Subcutaneous adipose tissue (tissue), 4 donors: ENCODE data around the gene GPR179. TPM values are rescaled to one million over a fixed set of nuclear protein-coding genes. Genes with fewer than 3 reads are reported as not detected.

Source experiments
- total RNA-seq, 4 donors: library from RNA; depleted of rRNA; stranded (reverse); fragments of >200 nt; gene quantifications; one replicate each; pipeline ENCODE4 v1.1.0, GENCODE V29; 2016
- TF ChIP-seq, protein P1 (sequence below): fragments of 450-650 bp; IDR thresholded peaks from one replicate; pipeline ENCODE4 v1.5.1; 2016; ENCODE audit warnings: low read depth, mild to moderate bottlenecking, control low read depth, antibody characterized with exemption, moderate library complexity

Gene GPR179
- total RNA-seq, 4 donors from 2014 or later, result under 0.01 TPM; not detected in 2

GRCh38 chr17:38326996-38327792 lies 16.6 kb downstream of the GPR179 start:
- TF ChIP-seq, protein P1, sequence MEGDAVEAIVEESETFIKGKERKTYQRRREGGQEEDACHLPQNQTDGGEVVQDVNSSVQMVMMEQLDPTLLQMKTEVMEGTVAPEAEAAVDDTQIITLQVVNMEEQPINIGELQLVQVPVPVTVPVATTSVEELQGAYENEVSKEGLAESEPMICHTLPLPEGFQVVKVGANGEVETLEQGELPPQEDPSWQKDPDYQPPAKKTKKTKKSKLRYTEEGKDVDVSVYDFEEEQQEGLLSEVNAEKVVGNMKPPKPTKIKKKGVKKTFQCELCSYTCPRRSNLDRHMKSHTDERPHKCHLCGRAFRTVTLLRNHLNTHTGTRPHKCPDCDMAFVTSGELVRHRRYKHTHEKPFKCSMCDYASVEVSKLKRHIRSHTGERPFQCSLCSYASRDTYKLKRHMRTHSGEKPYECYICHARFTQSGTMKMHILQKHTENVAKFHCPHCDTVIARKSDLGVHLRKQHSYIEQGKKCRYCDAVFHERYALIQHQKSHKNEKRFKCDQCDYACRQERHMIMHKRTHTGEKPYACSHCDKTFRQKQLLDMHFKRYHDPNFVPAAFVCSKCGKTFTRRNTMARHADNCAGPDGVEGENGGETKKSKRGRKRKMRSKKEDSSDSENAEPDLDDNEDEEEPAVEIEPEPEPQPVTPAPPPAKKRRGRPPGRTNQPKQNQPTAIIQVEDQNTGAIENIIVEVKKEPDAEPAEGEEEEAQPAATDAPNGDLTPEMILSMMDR, result no peak

DNA sequence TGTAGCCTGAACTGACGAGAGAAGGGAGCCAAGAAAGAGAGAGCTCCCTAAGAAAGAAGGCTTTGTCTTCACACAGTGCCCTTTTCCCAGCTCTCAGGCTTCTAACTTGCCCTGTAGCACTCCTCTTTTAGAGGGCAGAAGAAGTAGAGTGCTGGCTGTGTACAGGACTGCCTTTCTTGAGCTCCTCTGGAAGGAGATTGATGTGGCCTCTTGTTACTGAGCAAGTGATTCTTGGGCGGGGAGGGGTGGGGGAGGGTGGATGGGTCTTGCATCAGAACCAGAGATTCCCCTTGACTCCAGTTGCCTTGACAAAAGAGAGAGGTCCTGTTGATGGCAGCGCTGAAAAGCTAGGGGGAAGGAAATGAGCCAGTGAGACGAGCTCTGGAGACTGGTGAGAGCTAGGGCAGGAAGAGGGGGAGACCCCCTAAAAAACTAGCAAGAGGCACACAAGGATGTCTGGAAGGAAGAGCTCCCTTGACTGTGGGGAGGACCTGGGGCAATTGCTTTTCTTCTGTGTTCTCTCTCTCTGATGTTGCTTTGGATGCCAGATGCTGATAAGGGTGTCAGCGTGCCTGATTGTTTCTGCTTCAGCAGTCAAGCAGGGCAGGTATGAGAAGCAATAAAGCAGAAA lies 18.4 kb downstream of the GPR179 start:
- TF ChIP-seq, protein P1, result no peak

- TF ChIP-seq, protein P1, result no peak
Observed at GRCh38 chr17:38324772-38325171, 19.0 kb downstream of the GPR179 start.

DNA sequence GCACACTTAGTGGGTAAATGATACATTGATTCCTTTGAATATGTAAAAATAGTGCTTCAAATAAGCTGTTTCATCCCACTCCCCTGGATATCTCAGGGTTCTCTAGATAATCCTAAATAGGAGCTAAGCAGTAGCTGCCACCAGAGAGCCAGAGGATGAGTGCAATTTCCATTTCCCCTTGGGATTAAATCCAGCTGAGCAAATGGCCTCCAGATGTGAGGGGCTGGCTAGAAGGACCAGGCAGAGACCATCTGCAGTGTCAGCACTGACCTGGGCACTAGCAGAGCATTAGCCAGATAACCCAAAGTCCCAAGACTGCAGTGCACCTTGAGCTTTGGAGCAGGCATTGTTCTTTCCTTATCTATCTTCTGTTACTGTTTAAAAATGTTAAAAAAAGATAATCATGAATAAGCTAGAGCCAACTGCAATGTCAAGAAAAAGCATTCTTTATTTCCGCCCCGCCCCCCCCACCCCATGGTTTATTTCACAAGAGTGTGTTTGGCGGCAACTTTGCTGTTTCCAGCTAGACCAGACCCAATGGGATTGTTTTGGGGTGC lies 19.5 kb downstream of the GPR179 start:
- TF ChIP-seq, protein P1, result no peak

- TF ChIP-seq, protein P1, result no peak
Observed at GRCh38 chr17:38322897-38323296, 20.9 kb downstream of the GPR179 start.

- TF ChIP-seq, protein P1, result no peak
Observed at GRCh38 chr17:38322156-38322779, 21.5 kb downstream of the GPR179 start.

DNA sequence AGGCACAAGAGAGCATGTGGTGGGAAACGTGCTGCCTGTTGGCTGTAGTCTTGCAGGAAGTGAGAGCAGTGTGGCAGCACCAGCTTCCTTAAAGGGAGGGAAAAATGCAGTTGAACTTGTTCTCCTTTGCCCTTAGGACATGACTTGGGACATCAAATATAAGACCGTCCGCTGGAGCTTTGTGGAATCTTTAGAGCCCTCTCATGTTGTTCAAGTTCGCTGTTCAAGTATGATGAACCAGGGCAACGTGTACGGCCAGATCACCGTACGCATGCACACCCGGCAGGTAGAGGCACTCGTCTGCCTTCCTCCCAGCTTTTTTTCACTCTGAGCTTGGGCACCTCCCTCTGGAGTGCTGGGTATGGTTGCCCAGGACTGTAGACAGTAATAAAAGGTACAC lies 23.3 kb downstream of the GPR179 start:
- TF ChIP-seq, protein P1, result no peak
